NCI-H748 (cell line): Measurements from ENCODE around the gene OR2B2.

Experiments used
- DNase-seq: peaks from one replicate; lab custom pipeline; 2025; ENCODE audit not compliant: unreplicated experiment; lab: John Stamatoyannopoulos, UW

Gene OR2B2

GRCh38 chr6:27893836-27894807 is 18.1 kb downstream of the OR2B2 start:
- peak; percentile 99 for DNase-seq

- peak; percentile 100 for DNase-seq
These were observed 18.9 kb downstream of the OR2B2 start for GRCh38 chr6:27893059-27893835.

GRCh38 chr6:27892649-27893058 is 19.5 kb downstream of the OR2B2 start:
- no peak for DNase-seq

- DNase-seq: peak; percentile 56
These were observed 20.8 kb downstream of the OR2B2 start for GRCh38 chr6:27891320-27891875.

GRCh38 chr6:27890445-27891319 is 21.5 kb downstream of the OR2B2 start:
- peak; percentile 98 for DNase-seq

GRCh38 chr6:27889628-27890444 is 22.4 kb downstream of the OR2B2 start:
- peak; percentile 76 for DNase-seq

GRCh38 chr6:27889275-27889627 is 22.9 kb downstream of the OR2B2 start:
- no peak for DNase-seq

- no peak for DNase-seq
These were observed 23.6 kb downstream of the OR2B2 start for GRCh38 chr6:27888566-27888965.

- DNase-seq: no peak
These were observed 26.1 kb downstream of the OR2B2 start for GRCh38 chr6:27886073-27886472.

- DNase-seq: no peak
These were observed 29.1 kb downstream of the OR2B2 start for GRCh38 chr6:27883136-27883535.

GRCh38 chr6:27882624-27883023 is 29.6 kb downstream of the OR2B2 start:
- DNase-seq: no peak

GRCh38 chr6:27879837-27880236 is 32.4 kb downstream of the OR2B2 start:
- no peak for DNase-seq

- no peak for DNase-seq
These were observed 38.2 kb downstream of the OR2B2 start for GRCh38 chr6:27874016-27874415.

GRCh38 chr6:27873021-27873940 is 38.9 kb downstream of the OR2B2 start:
- DNase-seq: peak; percentile 97

- peak; percentile 78 for DNase-seq
These were observed 39.6 kb downstream of the OR2B2 start for GRCh38 chr6:27872642-27873020.

GRCh38 chr6:27871924-27872638 is 40.1 kb downstream of the OR2B2 start:
- peak; percentile 99 for DNase-seq

- peak; percentile 25 for DNase-seq
These were observed 41.8 kb downstream of the OR2B2 start for GRCh38 chr6:27870291-27870870.

GRCh38 chr6:27868311-27868710 is 43.9 kb downstream of the OR2B2 start:
- DNase-seq: no peak
